ENCODE results near the gene APOD.

- no peak for TF ChIP-seq CTCF (IDR thresholded peaks at IDR 0.05)
- TF ChIP-seq POLR2A (IDR thresholded peaks at IDR 0.05), result no peak
Observed at GRCh38 chr3:195532834-195533233, 50.9 kb downstream of the APOD start.

Measured in vagina (tissue), 2 donors.